HEK293 (cell line): ENCODE data around the gene ARHGAP45.

ENCODE experiments used
- GFI1B ChIP-seq: fragments of 450-650 bp; formaldehyde crosslinking; IDR thresholded peaks from 2 replicates; pipeline ENCODE4 v1.5.1; 2016; ENCODE audit warnings: missing biosample characterization, missing genetic modification characterization
- GLIS2 ChIP-seq: fragments of 450-650 bp; formaldehyde crosslinking; IDR thresholded peaks from 2 replicates; pipeline ENCODE4 v1.5.1; 2016; ENCODE audit warnings: missing biosample characterization, missing genetic modification characterization
- IKZF3 ChIP-seq: fragments of 450-650 bp; IDR thresholded peaks from 2 replicates; pipeline ENCODE4 v1.5.0; 2018; ENCODE audit warnings: missing biosample characterization, mild to moderate bottlenecking, missing genetic modification characterization, moderate library complexity
- MYNN ChIP-seq: fragments of 450-650 bp; formaldehyde crosslinking; IDR thresholded peaks from 2 replicates; pipeline ENCODE4 v1.5.1; 2016; ENCODE audit warnings: missing biosample characterization, missing genetic modification characterization, borderline replicate concordance
- SETDB1 ChIP-seq: IDR thresholded peaks from one replicate; pipeline ENCODE4 v1.6.1; 2017; ENCODE audit warnings: mild to moderate bottlenecking, low read length, moderate library complexity, mixed read lengths; ENCODE audit not compliant: insufficient read length
- ZEB2 ChIP-seq: fragments of 450-650 bp; formaldehyde crosslinking; IDR thresholded peaks from 2 replicates; pipeline ENCODE4 v1.5.1; 2016; ENCODE audit warnings: missing biosample characterization, missing genetic modification characterization
- ZNF138 ChIP-seq: fragments of 450-650 bp; formaldehyde crosslinking; IDR thresholded peaks from 2 replicates; pipeline ENCODE4 v1.5.1; 2016; ENCODE audit warnings: missing biosample characterization, missing genetic modification characterization, borderline replicate concordance
- ZNF184 ChIP-seq: fragments of 450-650 bp; IDR thresholded peaks from 2 replicates; pipeline ENCODE4 v1.5.1; 2018; ENCODE audit warnings: missing biosample characterization, mild to moderate bottlenecking, missing genetic modification characterization
- ZNF211 ChIP-seq: fragments of 450-650 bp; formaldehyde crosslinking; IDR thresholded peaks from 2 replicates; pipeline ENCODE4 v1.5.1; 2016; ENCODE audit warnings: low read depth, missing biosample characterization, missing genetic modification characterization
- ZNF248 ChIP-seq: fragments of 450-650 bp; formaldehyde crosslinking; IDR thresholded peaks from 2 replicates; pipeline ENCODE4 v1.5.1; 2017; ENCODE audit warnings: missing biosample characterization, missing genetic modification characterization
- ZNF311 ChIP-seq: fragments of 450-650 bp; formaldehyde crosslinking; IDR thresholded peaks from 2 replicates; pipeline ENCODE4 v1.5.1; 2017; ENCODE audit warnings: missing biosample characterization, missing genetic modification characterization, borderline replicate concordance
- ZNF350 ChIP-seq: fragments of 450-650 bp; formaldehyde crosslinking; IDR thresholded peaks from 2 replicates; pipeline ENCODE4 v1.5.0; 2017; ENCODE audit warnings: missing biosample characterization, mild to moderate bottlenecking, missing genetic modification characterization
- ZNF394 ChIP-seq: fragments of 450-650 bp; formaldehyde crosslinking; IDR thresholded peaks from 2 replicates; pipeline ENCODE4 v1.5.1; 2016; ENCODE audit warnings: missing biosample characterization, missing genetic modification characterization, mild to moderate bottlenecking, moderate library complexity, borderline replicate concordance
- ZNF473 ChIP-seq: fragments of 450-650 bp; formaldehyde crosslinking; IDR thresholded peaks from 2 replicates; pipeline ENCODE4 v1.5.1; 2017; ENCODE audit warnings: missing biosample characterization, missing genetic modification characterization
- ZNF514 ChIP-seq: fragments of 450-650 bp; formaldehyde crosslinking; IDR thresholded peaks from 2 replicates; pipeline ENCODE4 v1.5.1; 2016; ENCODE audit warnings: missing biosample characterization, missing genetic modification characterization
- ZNF561 ChIP-seq: fragments of 450-650 bp; IDR thresholded peaks from 2 replicates; pipeline ENCODE4 v1.5.1; 2018; ENCODE audit warnings: missing biosample characterization, missing genetic modification characterization, borderline replicate concordance
- ZNF585B ChIP-seq: fragments of 450-650 bp; formaldehyde crosslinking; IDR thresholded peaks from 2 replicates; pipeline ENCODE4 v1.5.1; 2016; ENCODE audit warnings: missing biosample characterization, missing genetic modification characterization
- ZNF610 ChIP-seq: fragments of 450-650 bp; formaldehyde crosslinking; IDR thresholded peaks from 2 replicates; pipeline ENCODE4 v1.5.1; 2016; ENCODE audit warnings: missing biosample characterization, missing genetic modification characterization, borderline replicate concordance
- ZNF621 ChIP-seq: fragments of 450-650 bp; formaldehyde crosslinking; IDR thresholded peaks from 2 replicates; pipeline ENCODE4 v1.5.1; 2017; ENCODE audit warnings: missing biosample characterization, missing genetic modification characterization
- ZNF626 ChIP-seq: fragments of 450-650 bp; sonication (Bioruptor Pico); formaldehyde crosslinking; IDR thresholded peaks from 2 replicates; pipeline ENCODE4 v1.5.1; 2018; ENCODE audit warnings: missing biosample characterization, missing genetic modification characterization, inconsistent platforms
- ZNF629 ChIP-seq: fragments of 450-650 bp; formaldehyde crosslinking; IDR thresholded peaks from 2 replicates; pipeline ENCODE4 v1.5.1; 2017; ENCODE audit warnings: missing biosample characterization, missing genetic modification characterization
- ZNF791 ChIP-seq: fragments of 450-650 bp; formaldehyde crosslinking; IDR thresholded peaks from 2 replicates; pipeline ENCODE4 v1.5.1; 2016; ENCODE audit warnings: missing biosample characterization, missing genetic modification characterization
- ZNF837 ChIP-seq: fragments of 450-650 bp; formaldehyde crosslinking; IDR thresholded peaks from 2 replicates; pipeline ENCODE4 v1.5.1; 2016; ENCODE audit warnings: missing biosample characterization, missing genetic modification characterization
- TF ChIP-seq, protein P1 (sequence below): fragments of 450-650 bp; formaldehyde crosslinking; IDR thresholded peaks from 2 replicates; pipeline ENCODE4 v1.5.1; 2016; ENCODE audit warnings: missing biosample characterization, missing genetic modification characterization
- TF ChIP-seq, protein P2 (sequence below): fragments of 450-650 bp; formaldehyde crosslinking; IDR thresholded peaks from 2 replicates; pipeline ENCODE4 v1.5.1; 2017; ENCODE audit warnings: missing biosample characterization, missing genetic modification characterization
- TF ChIP-seq, protein P3 (sequence below): fragments of 450-650 bp; formaldehyde crosslinking; IDR thresholded peaks from 2 replicates; pipeline ENCODE4 v1.5.1; 2016; ENCODE audit warnings: missing biosample characterization, missing genetic modification characterization, borderline replicate concordance
- TF ChIP-seq, protein P4 (sequence below): fragments of 450-650 bp; IDR thresholded peaks from 2 replicates; pipeline ENCODE4 v1.5.1; 2018; ENCODE audit warnings: missing biosample characterization, mild to moderate bottlenecking, missing genetic modification characterization
- TF ChIP-seq, protein P5 (sequence below): fragments of 450-650 bp; formaldehyde crosslinking; IDR thresholded peaks from 2 replicates; pipeline ENCODE4 v1.5.0; 2017; ENCODE audit warnings: missing biosample characterization, missing genetic modification characterization, borderline replicate concordance
- TF ChIP-seq, protein P6 (sequence below): IDR thresholded peaks from 2 replicates; pipeline ENCODE4 v1.6.1; 2011; ENCODE audit warnings: mild to moderate bottlenecking, low read depth, low read length, borderline replicate concordance

ARHGAP45 gene

DNA sequence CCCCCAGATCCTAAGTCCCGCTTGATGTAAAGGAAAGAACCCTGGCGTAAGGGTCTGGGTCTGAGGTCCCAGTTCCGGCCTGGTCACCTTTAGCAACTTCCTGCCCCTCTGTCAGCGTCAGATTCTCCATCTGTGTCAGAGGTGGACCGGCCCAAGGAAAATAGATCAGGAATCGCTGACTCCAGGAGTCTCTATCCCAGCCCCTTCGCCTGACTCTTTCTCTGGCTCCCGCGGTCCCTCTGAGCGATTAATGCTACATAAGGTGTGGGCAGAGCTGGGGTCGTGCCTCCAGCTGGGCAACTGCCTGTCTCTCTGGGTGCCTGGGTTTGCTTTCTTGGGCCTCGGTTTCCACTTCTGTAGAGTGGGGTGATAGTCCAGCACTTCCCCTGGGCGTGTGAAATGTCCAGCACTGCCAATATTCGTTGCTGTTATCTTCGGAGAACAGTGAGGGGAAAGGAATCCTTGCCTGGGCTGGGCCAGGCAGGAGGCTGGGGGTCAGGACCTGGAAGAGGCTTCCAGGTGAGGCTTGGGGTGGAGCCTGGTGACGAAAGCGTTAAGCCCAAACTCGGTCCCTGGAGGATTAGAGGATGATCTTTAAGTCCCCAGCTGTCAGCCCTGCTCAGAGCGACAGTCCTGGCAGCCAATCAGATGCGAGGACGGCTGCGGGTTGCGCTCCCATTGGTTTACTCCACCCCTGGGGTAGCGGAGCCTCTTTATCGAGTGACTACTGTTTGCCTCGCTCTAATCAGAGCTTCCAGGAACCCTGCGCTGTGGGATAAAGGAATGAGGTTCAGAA, 26.3 kb upstream of the ARHGAP45 start (continued):
- TF ChIP-seq ZNF791 (tag by site-specific recombination), result no peak
- TF ChIP-seq ZNF311, result no peak
- TF ChIP-seq ZNF248 (tag by site-specific recombination), result no peak
- no peak for TF ChIP-seq ZNF473 (tag by site-specific recombination)
- no peak for TF ChIP-seq MYNN (tag by site-specific recombination)
- TF ChIP-seq ZNF350 (tag by site-specific recombination), result no peak
- no peak for TF ChIP-seq SETDB1
- TF ChIP-seq ZNF621 (tag by site-specific recombination), result no peak
- TF ChIP-seq ZNF626, result no peak
- TF ChIP-seq, protein P1, sequence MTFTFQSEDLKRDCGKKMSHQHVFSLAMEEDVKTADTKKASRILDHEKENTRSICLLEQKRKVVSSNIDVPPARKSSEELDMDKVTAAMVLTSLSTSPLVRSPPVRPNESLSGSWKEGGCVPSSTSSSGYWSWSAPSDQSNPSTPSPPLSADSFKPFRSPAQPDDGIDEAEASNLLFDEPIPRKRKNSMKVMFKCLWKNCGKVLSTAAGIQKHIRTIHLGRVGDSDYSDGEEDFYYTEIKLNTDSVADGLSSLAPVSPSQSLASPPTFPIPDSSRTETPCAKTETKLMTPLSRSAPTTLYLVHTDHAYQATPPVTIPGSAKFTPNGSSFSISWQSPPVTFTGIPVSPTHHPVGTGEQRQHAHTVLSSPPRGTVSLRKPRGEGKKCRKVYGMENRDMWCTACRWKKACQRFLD (tag by site-specific recombination), result no peak
- TF ChIP-seq, protein P2, sequence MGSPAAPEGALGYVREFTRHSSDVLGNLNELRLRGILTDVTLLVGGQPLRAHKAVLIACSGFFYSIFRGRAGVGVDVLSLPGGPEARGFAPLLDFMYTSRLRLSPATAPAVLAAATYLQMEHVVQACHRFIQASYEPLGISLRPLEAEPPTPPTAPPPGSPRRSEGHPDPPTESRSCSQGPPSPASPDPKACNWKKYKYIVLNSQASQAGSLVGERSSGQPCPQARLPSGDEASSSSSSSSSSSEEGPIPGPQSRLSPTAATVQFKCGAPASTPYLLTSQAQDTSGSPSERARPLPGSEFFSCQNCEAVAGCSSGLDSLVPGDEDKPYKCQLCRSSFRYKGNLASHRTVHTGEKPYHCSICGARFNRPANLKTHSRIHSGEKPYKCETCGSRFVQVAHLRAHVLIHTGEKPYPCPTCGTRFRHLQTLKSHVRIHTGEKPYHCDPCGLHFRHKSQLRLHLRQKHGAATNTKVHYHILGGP (tag by site-specific recombination), result no peak
- TF ChIP-seq ZNF514 (tag by site-specific recombination), result no peak
- peak; percentile 73 for TF ChIP-seq GLIS2 (tag by site-specific recombination)
- TF ChIP-seq, protein P3, sequence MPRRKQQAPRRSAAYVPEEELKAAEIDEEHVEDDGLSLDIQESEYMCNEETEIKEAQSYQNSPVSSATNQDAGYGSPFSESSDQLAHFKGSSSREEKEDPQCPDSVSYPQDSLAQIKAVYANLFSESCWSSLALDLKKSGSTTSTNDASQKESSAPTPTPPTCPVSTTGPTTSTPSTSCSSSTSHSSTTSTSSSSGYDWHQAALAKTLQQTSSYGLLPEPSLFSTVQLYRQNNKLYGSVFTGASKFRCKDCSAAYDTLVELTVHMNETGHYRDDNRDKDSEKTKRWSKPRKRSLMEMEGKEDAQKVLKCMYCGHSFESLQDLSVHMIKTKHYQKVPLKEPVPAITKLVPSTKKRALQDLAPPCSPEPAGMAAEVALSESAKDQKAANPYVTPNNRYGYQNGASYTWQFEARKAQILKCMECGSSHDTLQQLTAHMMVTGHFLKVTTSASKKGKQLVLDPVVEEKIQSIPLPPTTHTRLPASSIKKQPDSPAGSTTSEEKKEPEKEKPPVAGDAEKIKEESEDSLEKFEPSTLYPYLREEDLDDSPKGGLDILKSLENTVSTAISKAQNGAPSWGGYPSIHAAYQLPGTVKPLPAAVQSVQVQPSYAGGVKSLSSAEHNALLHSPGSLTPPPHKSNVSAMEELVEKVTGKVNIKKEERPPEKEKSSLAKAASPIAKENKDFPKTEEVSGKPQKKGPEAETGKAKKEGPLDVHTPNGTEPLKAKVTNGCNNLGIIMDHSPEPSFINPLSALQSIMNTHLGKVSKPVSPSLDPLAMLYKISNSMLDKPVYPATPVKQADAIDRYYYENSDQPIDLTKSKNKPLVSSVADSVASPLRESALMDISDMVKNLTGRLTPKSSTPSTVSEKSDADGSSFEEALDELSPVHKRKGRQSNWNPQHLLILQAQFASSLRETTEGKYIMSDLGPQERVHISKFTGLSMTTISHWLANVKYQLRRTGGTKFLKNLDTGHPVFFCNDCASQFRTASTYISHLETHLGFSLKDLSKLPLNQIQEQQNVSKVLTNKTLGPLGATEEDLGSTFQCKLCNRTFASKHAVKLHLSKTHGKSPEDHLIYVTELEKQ (tag by site-specific recombination), result 0 out of 2 replicates have a peak, but pooled peaks have one; percentile 17
- TF ChIP-seq IKZF3 (tag by site-specific recombination), result no peak; the same call in none of the 2 replicates
- TF ChIP-seq, protein P4, sequence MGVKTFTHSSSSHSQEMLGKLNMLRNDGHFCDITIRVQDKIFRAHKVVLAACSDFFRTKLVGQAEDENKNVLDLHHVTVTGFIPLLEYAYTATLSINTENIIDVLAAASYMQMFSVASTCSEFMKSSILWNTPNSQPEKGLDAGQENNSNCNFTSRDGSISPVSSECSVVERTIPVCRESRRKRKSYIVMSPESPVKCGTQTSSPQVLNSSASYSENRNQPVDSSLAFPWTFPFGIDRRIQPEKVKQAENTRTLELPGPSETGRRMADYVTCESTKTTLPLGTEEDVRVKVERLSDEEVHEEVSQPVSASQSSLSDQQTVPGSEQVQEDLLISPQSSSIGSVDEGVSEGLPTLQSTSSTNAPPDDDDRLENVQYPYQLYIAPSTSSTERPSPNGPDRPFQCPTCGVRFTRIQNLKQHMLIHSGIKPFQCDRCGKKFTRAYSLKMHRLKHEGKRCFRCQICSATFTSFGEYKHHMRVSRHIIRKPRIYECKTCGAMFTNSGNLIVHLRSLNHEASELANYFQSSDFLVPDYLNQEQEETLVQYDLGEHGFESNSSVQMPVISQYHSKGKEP (tag by site-specific recombination), result no peak
- TF ChIP-seq ZNF138 (tag by site-specific recombination), result no peak
- TF ChIP-seq ZNF394 (tag by site-specific recombination), result peak; percentile 25; the same call in 1 of the 2 replicates
- TF ChIP-seq ZNF629, result peak; percentile 77
- no peak for TF ChIP-seq ZNF837 (tag by site-specific recombination)
- TF ChIP-seq ZEB2 (tag by site-specific recombination), result peak; percentile 96
- TF ChIP-seq, protein P5, sequence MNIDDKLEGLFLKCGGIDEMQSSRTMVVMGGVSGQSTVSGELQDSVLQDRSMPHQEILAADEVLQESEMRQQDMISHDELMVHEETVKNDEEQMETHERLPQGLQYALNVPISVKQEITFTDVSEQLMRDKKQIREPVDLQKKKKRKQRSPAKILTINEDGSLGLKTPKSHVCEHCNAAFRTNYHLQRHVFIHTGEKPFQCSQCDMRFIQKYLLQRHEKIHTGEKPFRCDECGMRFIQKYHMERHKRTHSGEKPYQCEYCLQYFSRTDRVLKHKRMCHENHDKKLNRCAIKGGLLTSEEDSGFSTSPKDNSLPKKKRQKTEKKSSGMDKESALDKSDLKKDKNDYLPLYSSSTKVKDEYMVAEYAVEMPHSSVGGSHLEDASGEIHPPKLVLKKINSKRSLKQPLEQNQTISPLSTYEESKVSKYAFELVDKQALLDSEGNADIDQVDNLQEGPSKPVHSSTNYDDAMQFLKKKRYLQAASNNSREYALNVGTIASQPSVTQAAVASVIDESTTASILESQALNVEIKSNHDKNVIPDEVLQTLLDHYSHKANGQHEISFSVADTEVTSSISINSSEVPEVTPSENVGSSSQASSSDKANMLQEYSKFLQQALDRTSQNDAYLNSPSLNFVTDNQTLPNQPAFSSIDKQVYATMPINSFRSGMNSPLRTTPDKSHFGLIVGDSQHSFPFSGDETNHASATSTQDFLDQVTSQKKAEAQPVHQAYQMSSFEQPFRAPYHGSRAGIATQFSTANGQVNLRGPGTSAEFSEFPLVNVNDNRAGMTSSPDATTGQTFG (tag by site-specific recombination), result no peak
- TF ChIP-seq ZNF610 (tag by site-specific recombination), result 0 out of 2 replicates have a peak, but pooled peaks have one; percentile 33
- no peak for TF ChIP-seq ZNF585B (tag by site-specific recombination)
- TF ChIP-seq ZNF184 (tag by site-specific recombination), result no peak
- no peak for TF ChIP-seq ZNF561 (tag by site-specific recombination)
- TF ChIP-seq GFI1B (tag by site-specific recombination), result no peak
- TF ChIP-seq, protein P6, sequence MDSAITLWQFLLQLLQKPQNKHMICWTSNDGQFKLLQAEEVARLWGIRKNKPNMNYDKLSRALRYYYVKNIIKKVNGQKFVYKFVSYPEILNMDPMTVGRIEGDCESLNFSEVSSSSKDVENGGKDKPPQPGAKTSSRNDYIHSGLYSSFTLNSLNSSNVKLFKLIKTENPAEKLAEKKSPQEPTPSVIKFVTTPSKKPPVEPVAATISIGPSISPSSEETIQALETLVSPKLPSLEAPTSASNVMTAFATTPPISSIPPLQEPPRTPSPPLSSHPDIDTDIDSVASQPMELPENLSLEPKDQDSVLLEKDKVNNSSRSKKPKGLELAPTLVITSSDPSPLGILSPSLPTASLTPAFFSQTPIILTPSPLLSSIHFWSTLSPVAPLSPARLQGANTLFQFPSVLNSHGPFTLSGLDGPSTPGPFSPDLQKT, result no peak
- TF ChIP-seq ZNF211 (tag by site-specific recombination), result no peak
